Heart left ventricle (tissue), 16 donors: Measurements from ENCODE around the gene ATXN1. TPM values are rescaled to one million over a fixed set of nuclear protein-coding genes. Genes with fewer than 3 reads are reported as not detected.
"Not testable (repeated sequence)": the region's sequence is repeated elsewhere in the genome, so short reads cannot be mapped to it uniquely, and the experiment has no call there.

Source experiments
- ATAC-seq, 4 donors: fragments of 200-7000 bp; cut with Tn5 transposase; one replicate each; pipeline ENCODE4 v1.9.1; 2020 to 2022; ENCODE audit warnings: moderate library complexity in 4 of 4, mild to moderate bottlenecking in 3 of 4, moderate number of reproducible peaks in 1 of 4
- DNase-seq, 5 donors: peaks; one replicate each; pipeline ENCODE4 v3.0.0-alpha.2; 2020
- H3K27ac ChIP-seq, 12 donors: fragments of 200-600 bp; sonication (generic) in 4 of 12; one replicate each; pipeline versions ENCODE4 v1.5.0 to v1.8.0; 2016 to 2022; ENCODE audit warnings: mild to moderate bottlenecking in 2 of 12
- H3K27me3 ChIP-seq, 9 donors: fragments of 200-600 bp; sonication (generic) in 2 of 9; one replicate each; pipeline versions ENCODE4 v1.5.1 to v1.8.0; 2016 to 2022; ENCODE audit warnings: mild to moderate bottlenecking in 3 of 9
- H3K36me3 ChIP-seq, 9 donors: fragments of 200-600 bp; sonication (generic) in 2 of 9; one replicate each; pipeline versions ENCODE4 v1.5.0 to v1.8.0; 2018 to 2022; ENCODE audit warnings: mild to moderate bottlenecking in 2 of 9
- H3K4me1 ChIP-seq, 12 donors: fragments of 200-600 bp; sonication (generic) in 4 of 12; one replicate each; pipeline versions ENCODE4 v1.5.0 to v1.8.0; 2016 to 2022; ENCODE audit warnings: mild to moderate bottlenecking in 3 of 12
- H3K4me3 ChIP-seq, 12 donors: fragments of 200-600 bp; sonication (generic) in 4 of 12; one replicate each; pipeline versions ENCODE4 v1.5.0 to v1.8.0; 2017 to 2022; ENCODE audit warnings: mild to moderate bottlenecking in 9 of 12, moderate library complexity in 4 of 12
- H3K9me3 ChIP-seq, 12 donors: fragments of 200-600 bp; sonication (generic) in 4 of 12; one replicate each; pipeline versions ENCODE4 v1.5.0 to v1.8.0; 2016 to 2022; ENCODE audit warnings: mild to moderate bottlenecking in 1 of 12
- CTCF ChIP-seq, 12 donors: fragments of 200-600 bp; sonication (generic) in 4 of 12; IDR thresholded peaks; one replicate each; pipeline versions ENCODE4 v1.5.0 to v1.8.0; 2018 to 2022; ENCODE audit warnings: antibody characterized with exemption in 12 of 12, mild to moderate bottlenecking in 5 of 12
- POLR2A ChIP-seq, 2 donors: fragments of 450-650 bp; IDR thresholded peaks; one replicate each; pipeline ENCODE4 v1.6.1; 2017; ENCODE audit warnings: antibody characterized with exemption in 2 of 2, mild to moderate bottlenecking in 2 of 2, moderate library complexity in 2 of 2
- WGBS, 4 donors: extraction: QIAGEN DNeasy Blood & Tissue Kit in 2 of 4; methylation state at CpG; one replicate each; pipeline versions ENCODE4 v1.1.5 to v1.1.7; 2013 to 2018; 5-methylcytosine and 5-hydroxymethylcytosine counted together
- intact Hi-C, 10 donors: fragments of 100-400 bp; cut with DNase I; formaldehyde crosslinking; loops; one replicate each; pipeline versions ENCODE4 v1.11.1 to v1.14.2; 2022
- polyA plus RNA-seq, 2 donors: library from polyadenylated mRNA; stranded (reverse); fragments of 200-250 nt; gene quantifications; one replicate each; pipeline ENCODE4 v1.2.3, GENCODE V29; 2013
- total RNA-seq, 9 donors: library from RNA; depleted of rRNA in 2 of 9; stranded (reverse); fragments of >200 nt in 2 of 9; fragmentation: NEBNext Ultra II Directional in 3 of 9; extraction: Animal tissue kit (Norgen Biotek cat#: 25700) in 3 of 9; gene quantifications; one replicate each; pipeline versions ENCODE4 v1.1.0 to v1.2.4, GENCODE V29; 2016 to 2023
- donor health status: ischemic (EF 13 %, LVEDD 7.1; RV severe dilation, severe dysfunction).
- donor health status: healthy with polysubstance abuse.
- donor health status: DM: no; HTN: yes; CAD: no.
- donor health status: DM: no; HTN: no; CAD: no.
- donor health status: ischemic (EF 25% LVEDD 6.9; RV normal size, moderate dysfunction).
- donor health status: ischemic (EF 25% LVEDD 5.7; RV mildly dilated, moderate dysfunction).
- donor health status: healthy.
- donor health status: DM: yes; HTN: yes; CAD: no.
- donor health status: ischemic (EF 35%, LVEDD 5.7; RV mildly dilated, moderate dysfunction).
- donor health status: nonischemic (EF 11% LVEDD 7.7; RV severe dilation, severe dysfunction).
- donor health status: DM: yes; HTN: yes; CAD: no.
- donor health status: PGD.
- donor health status: ischemic (EF 29% LVEDD 5.4; RV normal size, mild dysfunction).
- donor health status: nonischemic (EF 23%, LVEDD 6.1; RV moderate dilation, normal function).

The ATXN1 gene
- total and polyA plus RNA-seq, 11 donors: 8.7 to 51.8 (median 36.0) TPM

GRCh38 chr6:16391451-16391912, 369.8 kb downstream of the ATXN1 start:
- Histone ChIP-seq H3K36me3 (no peaks in the 10 kb centered on the region), H3K4me1 (peaks cover 0 to 17% (median 8%) of the 10 kb centered on the region in 12 donors), H3K4me3 (no peak overlapping the region), H3K27me3 (no peaks in the 10 kb centered on the region), H3K9me3 (no peaks in the 10 kb centered on the region), H3K27ac (peak overlapping the region in 10 of 12 donors; percentile 20 to 74 (median 58))
- TF ChIP-seq POLR2A (IDR thresholded peaks at IDR 0.05) (no peak), CTCF (IDR thresholded peaks at IDR 0.05) (no peak)
- intact Hi-C loops: no loop called here
- DNase-seq: no peak
- 12 to 63% (median 56%) methylated on average over 2 of the region's 2 CpGs for WGBS, 4 donors
- peak in 3 of 4 donors; percentile 25 to 42 (median 29) for ATAC-seq

- 97 to 98% (median 98%) methylated on average over 6 of the region's 6 CpGs for WGBS, 4 donors
- peak in 1 of 4 donors; percentile 19 for ATAC-seq
Measured at GRCh38 chr6:16390909-16391450, 370.3 kb downstream of the ATXN1 start.

GRCh38 chr6:16389642-16390041, 371.6 kb downstream of the ATXN1 start:
- no peaks in the 10 kb centered on the region for H3K27me3 ChIP-seq
- H3K4me3 ChIP-seq: no peak overlapping the region
- no peak overlapping the region for H3K27ac ChIP-seq
- intact Hi-C loops: no loop called here
- TF ChIP-seq CTCF (IDR thresholded peaks at IDR 0.05) (no peak), POLR2A (IDR thresholded peaks at IDR 0.05) (no peak)
- DNase-seq: no peak
- no peak for ATAC-seq
- H3K4me1 ChIP-seq: peaks cover 0 to 17% (median 8%) of the 10 kb centered on the region in 12 donors
- H3K9me3 ChIP-seq: no peaks in the 10 kb centered on the region
- WGBS, 4 donors: 87 to 93% (median 89%) methylated on average over 2 of the region's 2 CpGs
- H3K36me3 ChIP-seq: no peaks in the 10 kb centered on the region

More at GRCh38 chr6:16390909-16391450, 370.3 kb downstream of the ATXN1 start:
- Histone ChIP-seq H3K4me1 (peaks cover 0 to 17% (median 8%) of the 10 kb centered on the region in 12 donors), H3K27ac (peak overlapping the region in 8 of 12 donors; percentile 20 to 74 (median 61))
- DNase-seq, intact Hi-C loops, H3K9me3 ChIP-seq, H3K27me3 ChIP-seq, H3K4me3 ChIP-seq, H3K36me3 ChIP-seq: not testable (repeated sequence)

- Histone ChIP-seq H3K27ac (no peak overlapping the region), H3K4me3 (no peak overlapping the region), H3K9me3 (no peaks in the 10 kb centered on the region), H3K27me3 (no peaks in the 10 kb centered on the region), H3K4me1 (peaks cover 0 to 20% (median 10%) of the 10 kb centered on the region in 12 donors), H3K36me3 (no peaks in the 10 kb centered on the region)
- 87 to 95% (median 92%) methylated on average over 1 of the region's 1 CpG for WGBS, 4 donors
- ATAC-seq: no peak
- DNase-seq: no peak
- no peak for TF ChIP-seq CTCF (IDR thresholded peaks at IDR 0.05)
- TF ChIP-seq POLR2A (IDR thresholded peaks at IDR 0.05): no peak
- intact Hi-C loops: no loop called here
Measured at GRCh38 chr6:16388488-16388887, 372.8 kb downstream of the ATXN1 start.

- no peaks in the 10 kb centered on the region for H3K9me3 ChIP-seq
- intact Hi-C loops: no loop called here
- no peaks in the 10 kb centered on the region for H3K27me3 ChIP-seq
- 85 to 88% (median 86%) methylated on average over 5 of the region's 5 CpGs for WGBS, 4 donors
- ATAC-seq (no peak), DNase-seq (no peak)
- peaks cover 0 to 13% (median 0%) of the 10 kb centered on the region in 12 donors for H3K4me1 ChIP-seq
- TF ChIP-seq POLR2A (IDR thresholded peaks at IDR 0.05): no peak
- no peak for TF ChIP-seq CTCF (IDR thresholded peaks at IDR 0.05)
- H3K36me3 ChIP-seq: no peaks in the 10 kb centered on the region
- H3K4me3 ChIP-seq: no peak overlapping the region
- H3K27ac ChIP-seq: no peak overlapping the region
Measured at GRCh38 chr6:16386057-16386456, 375.2 kb downstream of the ATXN1 start.
